ENCODE measurements around the gene SAP30.

SAP30 gene

DNA sequence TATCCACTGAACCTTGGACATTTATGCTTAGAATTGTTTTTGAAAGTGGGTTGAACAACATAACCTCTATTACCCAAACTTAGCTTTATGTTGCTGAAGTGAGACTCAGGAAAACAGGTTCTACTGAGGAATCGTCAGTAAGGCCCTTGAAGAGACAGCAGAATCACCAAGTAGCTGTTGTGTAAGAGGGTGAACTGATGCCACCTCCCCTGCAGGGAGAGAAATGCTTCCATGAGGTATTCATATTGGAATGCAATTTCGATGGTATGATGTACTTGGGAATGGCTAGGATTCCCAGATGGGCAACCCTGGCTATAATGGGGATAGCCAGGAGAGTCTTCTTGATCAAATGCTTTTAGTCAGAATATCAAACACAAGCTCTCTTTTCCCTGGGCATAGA, 32.3 kb downstream of the SAP30 start:
- no peak for DNase-seq (ENCODE audit: low read depth)
- TF ChIP-seq, protein P1, sequence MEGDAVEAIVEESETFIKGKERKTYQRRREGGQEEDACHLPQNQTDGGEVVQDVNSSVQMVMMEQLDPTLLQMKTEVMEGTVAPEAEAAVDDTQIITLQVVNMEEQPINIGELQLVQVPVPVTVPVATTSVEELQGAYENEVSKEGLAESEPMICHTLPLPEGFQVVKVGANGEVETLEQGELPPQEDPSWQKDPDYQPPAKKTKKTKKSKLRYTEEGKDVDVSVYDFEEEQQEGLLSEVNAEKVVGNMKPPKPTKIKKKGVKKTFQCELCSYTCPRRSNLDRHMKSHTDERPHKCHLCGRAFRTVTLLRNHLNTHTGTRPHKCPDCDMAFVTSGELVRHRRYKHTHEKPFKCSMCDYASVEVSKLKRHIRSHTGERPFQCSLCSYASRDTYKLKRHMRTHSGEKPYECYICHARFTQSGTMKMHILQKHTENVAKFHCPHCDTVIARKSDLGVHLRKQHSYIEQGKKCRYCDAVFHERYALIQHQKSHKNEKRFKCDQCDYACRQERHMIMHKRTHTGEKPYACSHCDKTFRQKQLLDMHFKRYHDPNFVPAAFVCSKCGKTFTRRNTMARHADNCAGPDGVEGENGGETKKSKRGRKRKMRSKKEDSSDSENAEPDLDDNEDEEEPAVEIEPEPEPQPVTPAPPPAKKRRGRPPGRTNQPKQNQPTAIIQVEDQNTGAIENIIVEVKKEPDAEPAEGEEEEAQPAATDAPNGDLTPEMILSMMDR (conservative IDR thresholded peaks at IDR 0.05; ENCODE audit: low read depth, low read length), result no peak
- no peak overlapping the region for H3K4me3 ChIP-seq (ENCODE audit: low read length)

DNA sequence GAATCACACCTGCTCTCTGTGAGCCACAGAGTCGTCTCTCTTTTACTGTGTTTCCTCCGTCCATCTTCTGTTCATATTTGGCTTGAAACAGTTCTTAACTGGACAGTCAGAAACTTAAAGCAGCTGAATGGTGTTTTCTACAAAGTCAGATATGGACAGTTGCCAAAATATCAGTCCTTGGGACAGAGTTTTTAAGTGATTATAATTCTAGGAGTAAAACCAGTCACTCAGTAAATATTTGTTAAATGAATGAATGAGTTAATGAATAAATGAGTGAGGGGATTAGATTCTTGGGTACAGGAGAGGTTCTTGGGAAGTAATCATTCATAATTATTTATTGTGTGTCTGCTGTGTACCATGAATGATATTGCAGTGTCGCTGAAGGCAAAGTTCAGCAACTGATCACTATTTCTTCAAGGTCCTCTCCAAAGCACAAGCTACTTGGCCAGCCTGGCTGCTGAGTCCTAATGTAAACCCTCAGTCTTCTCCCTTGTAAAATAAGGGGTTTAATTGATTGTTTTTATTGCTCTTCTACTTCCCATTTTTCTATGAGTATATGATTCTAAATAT, 33.6 kb downstream of the SAP30 start:
- TF ChIP-seq, protein P1 (conservative IDR thresholded peaks at IDR 0.05; ENCODE audit: low read depth, low read length), result no peak
- DNase-seq (ENCODE audit: low read depth), result no peak
- H3K4me3 ChIP-seq (ENCODE audit: low read length), result no peak overlapping the region

DNA sequence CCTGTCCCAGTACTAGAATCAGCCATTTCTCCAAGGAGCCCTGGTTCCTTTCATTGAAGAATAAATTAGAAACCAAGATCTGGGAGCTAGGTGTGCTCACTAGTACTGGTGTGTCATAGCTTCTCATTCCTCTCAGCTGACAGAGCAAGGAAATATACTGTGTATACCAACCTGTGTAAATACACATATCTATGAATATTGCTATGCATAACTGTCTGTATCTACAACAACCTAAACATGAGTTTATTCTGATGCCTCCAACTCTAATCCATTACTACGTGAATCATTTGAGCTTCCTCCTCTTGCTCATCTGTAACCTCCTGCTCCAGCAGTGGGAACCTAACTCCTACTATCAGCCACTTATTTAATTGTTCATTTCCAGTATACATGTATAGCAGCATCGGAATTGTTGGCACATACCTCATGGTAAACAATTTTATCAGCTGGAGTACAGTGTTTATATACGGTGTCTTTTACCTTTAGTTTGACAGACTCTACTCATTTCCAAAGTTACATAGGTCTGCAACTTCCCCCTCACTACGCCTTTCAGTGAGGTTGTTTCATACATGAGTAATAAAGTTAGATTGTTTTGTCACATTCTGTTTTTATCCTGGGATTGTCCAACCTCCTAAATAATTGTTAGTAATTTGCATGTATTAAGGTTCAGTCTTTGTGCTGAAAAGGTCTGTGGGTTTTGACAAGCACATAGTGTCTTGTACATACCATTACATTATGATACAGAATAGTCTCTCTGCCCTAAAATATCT, 35.3 kb downstream of the SAP30 start:
- TF ChIP-seq, protein P1 (conservative IDR thresholded peaks at IDR 0.05; ENCODE audit: low read depth, low read length), result no peak
- DNase-seq (ENCODE audit: low read depth), result no peak
- no peak overlapping the region for H3K4me3 ChIP-seq (ENCODE audit: low read length)

DNA sequence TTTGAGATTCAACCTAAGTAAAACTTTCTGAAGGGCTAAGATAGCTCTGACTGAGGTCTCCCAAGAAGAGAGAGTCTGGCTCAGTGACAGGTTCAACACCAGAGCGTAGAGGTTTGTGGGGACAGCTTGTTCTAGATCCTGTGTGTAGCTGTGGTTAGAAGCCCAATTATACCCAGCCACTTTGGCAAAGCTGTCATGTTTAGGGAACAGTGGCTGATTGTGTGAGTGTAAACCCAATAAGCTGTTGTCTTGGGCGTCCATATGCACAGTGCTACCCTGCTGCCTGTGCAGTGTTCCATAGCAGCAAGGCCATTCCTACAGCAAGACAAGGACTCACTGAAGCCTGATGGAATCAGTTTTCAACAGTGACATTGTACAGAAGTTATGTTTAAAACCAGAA, 39.3 kb downstream of the SAP30 start:
- no peak overlapping the region for H3K4me3 ChIP-seq (ENCODE audit: low read length)
- TF ChIP-seq, protein P1 (conservative IDR thresholded peaks at IDR 0.05; ENCODE audit: low read depth, low read length), result no peak
- DNase-seq (ENCODE audit: low read depth), result no peak

DNA sequence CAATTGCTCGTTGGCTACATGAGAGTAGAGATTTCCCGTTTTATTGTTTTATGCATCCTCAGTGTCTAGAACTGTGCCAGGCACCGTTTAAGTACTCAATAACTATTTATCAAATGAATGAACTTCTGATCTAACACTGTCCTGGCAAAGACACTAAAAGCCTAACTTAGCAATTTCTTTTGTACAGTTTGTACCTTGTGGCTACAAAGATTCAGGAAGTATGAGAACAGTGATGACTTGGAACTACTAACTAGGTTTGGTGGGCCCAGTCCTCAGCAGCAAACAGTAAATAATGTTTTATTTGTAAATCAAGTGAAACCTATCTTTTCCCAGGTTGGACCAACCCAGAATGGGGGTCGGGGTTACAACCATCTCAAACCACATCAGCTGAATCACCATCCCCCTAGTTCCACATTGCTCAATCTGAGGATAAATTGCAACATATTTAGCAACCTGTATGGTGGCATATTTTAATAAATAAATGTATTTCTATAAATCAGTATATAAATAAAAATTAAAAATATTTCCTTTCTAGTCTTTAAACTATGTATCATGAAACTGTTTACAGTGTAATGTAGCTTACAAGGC, 40.4 kb downstream of the SAP30 start:
- no peak for DNase-seq (ENCODE audit: low read depth)
- no peak overlapping the region for H3K4me3 ChIP-seq (ENCODE audit: low read length)
- TF ChIP-seq, protein P1 (conservative IDR thresholded peaks at IDR 0.05; ENCODE audit: low read depth, low read length), result no peak

DNA sequence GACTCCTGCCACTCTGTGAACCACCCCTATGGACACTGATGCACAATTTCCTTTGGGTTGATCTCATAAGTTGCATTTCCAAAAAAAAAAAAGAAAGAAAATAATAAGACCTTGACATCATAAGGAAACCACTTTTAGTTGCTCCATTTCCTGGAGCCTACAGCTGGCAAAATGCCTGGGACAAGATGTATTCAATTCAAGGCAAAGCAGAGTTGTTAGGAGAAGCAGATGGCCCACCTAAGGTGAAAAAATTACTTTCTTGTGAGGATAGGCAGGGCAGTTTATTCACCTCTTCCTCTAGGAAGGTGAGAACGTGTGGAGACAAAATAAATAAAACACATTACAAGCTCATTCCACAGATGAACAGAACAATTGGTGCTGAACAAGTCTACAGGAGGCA, 42.3 kb downstream of the SAP30 start:
- no peak for DNase-seq (ENCODE audit: low read depth)
- TF ChIP-seq, protein P1 (conservative IDR thresholded peaks at IDR 0.05; ENCODE audit: low read depth, low read length), result no peak
- H3K4me3 ChIP-seq (ENCODE audit: low read length), result no peak overlapping the region

DNA sequence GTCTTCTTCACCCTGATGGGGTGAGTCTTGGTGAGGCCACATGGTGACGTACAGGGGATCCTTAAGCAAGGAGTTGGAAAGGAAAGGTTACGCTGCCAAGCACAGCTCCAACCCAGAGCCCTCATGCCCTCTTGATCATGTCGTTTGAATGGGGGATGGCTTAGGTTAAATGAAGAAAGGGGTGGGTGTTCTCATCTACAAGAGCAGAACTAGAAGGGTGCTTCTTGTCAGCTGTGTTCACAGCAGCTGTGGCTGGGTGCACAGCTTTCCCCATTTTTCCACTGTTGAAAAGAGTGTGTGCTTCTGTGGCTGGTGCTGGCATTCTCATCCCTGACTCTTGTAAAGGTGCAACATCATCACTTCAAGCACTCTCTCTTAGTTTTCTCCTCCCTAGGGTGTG, 43.7 kb downstream of the SAP30 start:
- DNase-seq (ENCODE audit: low read depth), result no peak
- no peak overlapping the region for H3K4me3 ChIP-seq (ENCODE audit: low read length)
- TF ChIP-seq, protein P1 (conservative IDR thresholded peaks at IDR 0.05; ENCODE audit: low read depth, low read length), result no peak

All from retinal pigment epithelial cell (primary cell).